Measurements from ENCODE around the gene SEPTIN5.

DNA sequence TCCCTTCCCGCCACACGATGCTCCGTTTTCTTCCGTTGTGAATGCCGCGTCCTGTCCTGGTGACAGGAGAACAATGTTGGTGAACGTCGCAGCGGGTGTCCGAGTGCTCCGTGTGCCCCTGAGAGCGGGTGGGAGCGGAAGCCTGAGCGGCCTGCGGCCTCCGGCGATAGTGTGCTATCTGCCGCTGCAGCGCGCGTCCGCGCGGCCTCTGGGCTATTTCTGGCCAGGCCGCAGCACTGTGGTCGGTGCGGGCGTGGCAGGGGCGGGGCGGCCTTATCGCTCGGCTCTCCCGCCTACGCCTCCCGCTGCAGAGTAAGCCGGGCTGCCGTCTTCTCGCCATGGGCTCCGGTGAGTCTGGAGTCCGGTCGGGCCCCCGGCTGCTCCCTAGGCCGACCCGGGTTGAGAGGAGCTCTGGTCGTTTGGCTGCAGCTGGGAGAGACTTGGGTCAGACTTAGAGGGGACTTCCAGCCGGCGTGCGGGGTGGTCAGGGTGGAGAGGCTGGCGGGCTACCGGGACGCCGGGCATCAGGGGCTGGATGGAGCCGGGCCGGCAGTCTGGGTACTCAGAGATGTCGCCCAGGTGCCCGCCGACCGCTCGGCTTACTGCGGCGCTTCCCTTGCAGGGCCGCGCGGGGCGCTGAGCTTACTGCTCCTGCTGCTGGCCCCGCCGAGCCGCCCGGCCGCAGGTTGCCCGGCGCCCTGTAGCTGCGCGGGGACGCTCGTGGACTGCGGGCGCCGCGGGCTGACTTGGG is 9.1 kb downstream of the SEPTIN5 start, which contains the start of gene GP1BB:
- TF ChIP-seq EZH2 (IDR thresholded peaks at IDR 0.05) = peak; percentile 89
- no peak for TF ChIP-seq CTCF (IDR thresholded peaks at IDR 0.05)
- peak; percentile 93 for TF ChIP-seq EZH2phosphoT487 (IDR thresholded peaks at IDR 0.05)
